Endodermal cell (in vitro differentiated cells): ENCODE measurements around the gene LIN28B. TPM values are rescaled to one million over a fixed set of nuclear protein-coding genes. Genes with fewer than 3 reads are reported as not detected.

Experiments
- DNase-seq: peaks from one replicate; pipeline ENCODE4 v3.0.0-alpha.2; 2017
- H3K27ac ChIP-seq: 2 replicates; pipeline ENCODE4 v1.5.1; 2013; ENCODE audit warnings: mild to moderate bottlenecking, low read depth, low read length, moderate library complexity
- H3K27me3 ChIP-seq: 2 replicates; pipeline ENCODE4 v1.6.1; 2013; ENCODE audit warnings: mild to moderate bottlenecking, low read length, moderate library complexity; ENCODE audit not compliant: insufficient read depth, control insufficient read depth, poor library complexity, severe bottlenecking
- H3K36me3 ChIP-seq: 2 replicates; pipeline ENCODE4 v1.7.0; 2013; ENCODE audit warnings: mild to moderate bottlenecking, low read length, moderate library complexity; ENCODE audit not compliant: control insufficient read depth, insufficient read depth
- H3K4me1 ChIP-seq: one replicate; pipeline ENCODE4 v1.7.0; 2013; ENCODE audit warnings: low read length; ENCODE audit not compliant: control insufficient read depth, insufficient read depth
- H3K4me3 ChIP-seq: 2 replicates; pipeline ENCODE4 v1.5.1; 2013; ENCODE audit warnings: mild to moderate bottlenecking, low read length, moderate library complexity
- H3K9ac ChIP-seq: 2 replicates; pipeline ENCODE4 v1.6.1; 2013; ENCODE audit warnings: mild to moderate bottlenecking, low read length, moderate library complexity; ENCODE audit not compliant: poor library complexity, severe bottlenecking; ENCODE audit errors: extremely low read depth
- H3K9me3 ChIP-seq: 2 replicates; pipeline ENCODE4 v1.6.1; 2013; ENCODE audit warnings: mild to moderate bottlenecking, low read length, moderate library complexity; ENCODE audit not compliant: control insufficient read depth
- H3K27ac Mint-ChIP-seq: 2 replicates; pipeline ENCODE4 v1.8.0; 2020; ENCODE audit warnings: mixed read lengths
- H3K27me3 Mint-ChIP-seq: 2 replicates; pipeline ENCODE4 v1.8.0; 2021; ENCODE audit warnings: mild to moderate bottlenecking, mixed read lengths; ENCODE audit not compliant: insufficient read depth
- H3K36me3 Mint-ChIP-seq: 2 replicates; pipeline ENCODE4 v1.8.0; 2020; ENCODE audit warnings: low read depth, mixed read lengths
- H3K4me1 Mint-ChIP-seq: 2 replicates; pipeline ENCODE4 v1.8.0; 2020; ENCODE audit warnings: mixed read lengths
- H3K4me3 Mint-ChIP-seq: 2 replicates; pipeline ENCODE4 v1.8.0; 2020; ENCODE audit warnings: mild to moderate bottlenecking, moderate library complexity, mixed read lengths
- H3K9me3 Mint-ChIP-seq: 2 replicates; pipeline ENCODE4 v1.8.0; 2020; ENCODE audit warnings: mild to moderate bottlenecking, mixed read lengths
- CTCF ChIP-seq: fragments of 200-600 bp; sonication (generic); conservative IDR thresholded peaks from 2 replicates; pipeline ENCODE4 v1.5.0; 2021; ENCODE audit warnings: antibody characterized with exemption, mild to moderate bottlenecking
- WGBS, 2 experiments: methylation state at CpG; one replicate each; pipeline versions ENCODE4 v1.1.5 to v1.1.7; 2013; ENCODE audit warnings: missing lambda C conversion rate in 2 of 2, mixed read lengths in 1 of 2; ENCODE audit not compliant: insufficient coverage in 1 of 2, insufficient read length in 1 of 2; 5-methylcytosine and 5-hydroxymethylcytosine counted together
- total RNA-seq, 2 donors: library from RNA; stranded (reverse); fragmentation: NEBNext Ultra II Directional in 1 of 2; extraction: Animal tissue kit (Norgen Biotek cat#: 25700) in 1 of 2; gene quantifications; 2 replicates in 1 of 2; 3 replicates in 1 of 2; pipeline ENCODE4 v1.2.1, GENCODE V29; 2021

The LIN28B gene
- total RNA-seq, 2 donors from 2014 or later: 65.1 to 65.3 TPM

GRCh38 chr6:104929353-104929752 lies 27.6 kb upstream of the LIN28B start:
- Histone ChIP-seq H3K27ac (no peak overlapping the region), H3K27me3 (no peaks in the 10 kb centered on the region), H3K4me1 (no peaks in the 10 kb centered on the region), H3K9ac (no peak overlapping the region), H3K36me3 (no peaks in the 10 kb centered on the region), H3K4me3 (no peak overlapping the region), H3K9me3 (no peaks in the 10 kb centered on the region)
- WGBS, 2 experiments: 83 to 86% methylated on average over 4 to 5 of the region's 5 CpGs
- no peak for DNase-seq
- H3K4me1 Mint-ChIP-seq: peaks cover 4% of the 10 kb centered on the region
- H3K4me3 Mint-ChIP-seq: no peak overlapping the region
- H3K36me3 Mint-ChIP-seq: no peaks in the 10 kb centered on the region
- no peak overlapping the region for H3K27ac Mint-ChIP-seq
- H3K9me3 Mint-ChIP-seq: no peaks in the 10 kb centered on the region
- no peak for TF ChIP-seq CTCF
- H3K27me3 Mint-ChIP-seq: no peaks in the 10 kb centered on the region

- no peak overlapping the region for H3K27ac ChIP-seq
- DNase-seq: no peak
Measured at GRCh38 chr6:104930939-104931338, 26.0 kb upstream of the LIN28B start.

GRCh38 chr6:104936766-104937535 lies 20.0 kb upstream of the LIN28B start:
- Histone ChIP-seq H3K27ac (no peak overlapping the region), H3K4me3 (no peak overlapping the region), H3K27me3 (no peaks in the 10 kb centered on the region), H3K4me1 (no peaks in the 10 kb centered on the region), H3K36me3 (no peaks in the 10 kb centered on the region), H3K9ac (no peak overlapping the region), H3K9me3 (no peaks in the 10 kb centered on the region)
- no peaks in the 10 kb centered on the region for H3K27me3 Mint-ChIP-seq
- H3K4me1 Mint-ChIP-seq: peaks cover 7% of the 10 kb centered on the region
- H3K36me3 Mint-ChIP-seq: no peaks in the 10 kb centered on the region
- TF ChIP-seq CTCF: no peak
- no peak overlapping the region for H3K4me3 Mint-ChIP-seq
- 94 to 98% methylated on average over 24 to 38 of the region's 38 CpGs for WGBS, 2 experiments
- H3K9me3 Mint-ChIP-seq: peaks cover 6% of the 10 kb centered on the region
- no peak for DNase-seq
- H3K27ac Mint-ChIP-seq: no peak overlapping the region

More at GRCh38 chr6:104930939-104931338, 26.0 kb upstream of the LIN28B start:
- H3K9me3 Mint-ChIP-seq: no peaks in the 10 kb centered on the region
- H3K9ac ChIP-seq: no peak overlapping the region
- no peak for TF ChIP-seq CTCF
- no peak overlapping the region for H3K4me3 ChIP-seq
- H3K4me1 Mint-ChIP-seq: peaks cover 6% of the 10 kb centered on the region
- no peaks in the 10 kb centered on the region for H3K36me3 Mint-ChIP-seq
- H3K36me3 ChIP-seq: no peaks in the 10 kb centered on the region
- no peaks in the 10 kb centered on the region for H3K27me3 ChIP-seq
- no peaks in the 10 kb centered on the region for H3K4me1 ChIP-seq
- H3K4me3 Mint-ChIP-seq: no peak overlapping the region
- no peak overlapping the region for H3K27ac Mint-ChIP-seq
- 84% methylated on average over 2 of the region's 2 CpGs; no CpG with 5 or more reads in 1 of the 2 experiments for WGBS, 2 experiments
- no peaks in the 10 kb centered on the region for H3K27me3 Mint-ChIP-seq
- no peaks in the 10 kb centered on the region for H3K9me3 ChIP-seq
